Embryonic facial prominence (tissue), 1 donor: ENCODE data around the gene USP5.

Source experiments
- DNase-seq: peaks from one replicate; pipeline ENCODE4 v3.0.0-alpha.2; 2016; ENCODE audit errors: extremely low spot score

USP5 gene

DNA sequence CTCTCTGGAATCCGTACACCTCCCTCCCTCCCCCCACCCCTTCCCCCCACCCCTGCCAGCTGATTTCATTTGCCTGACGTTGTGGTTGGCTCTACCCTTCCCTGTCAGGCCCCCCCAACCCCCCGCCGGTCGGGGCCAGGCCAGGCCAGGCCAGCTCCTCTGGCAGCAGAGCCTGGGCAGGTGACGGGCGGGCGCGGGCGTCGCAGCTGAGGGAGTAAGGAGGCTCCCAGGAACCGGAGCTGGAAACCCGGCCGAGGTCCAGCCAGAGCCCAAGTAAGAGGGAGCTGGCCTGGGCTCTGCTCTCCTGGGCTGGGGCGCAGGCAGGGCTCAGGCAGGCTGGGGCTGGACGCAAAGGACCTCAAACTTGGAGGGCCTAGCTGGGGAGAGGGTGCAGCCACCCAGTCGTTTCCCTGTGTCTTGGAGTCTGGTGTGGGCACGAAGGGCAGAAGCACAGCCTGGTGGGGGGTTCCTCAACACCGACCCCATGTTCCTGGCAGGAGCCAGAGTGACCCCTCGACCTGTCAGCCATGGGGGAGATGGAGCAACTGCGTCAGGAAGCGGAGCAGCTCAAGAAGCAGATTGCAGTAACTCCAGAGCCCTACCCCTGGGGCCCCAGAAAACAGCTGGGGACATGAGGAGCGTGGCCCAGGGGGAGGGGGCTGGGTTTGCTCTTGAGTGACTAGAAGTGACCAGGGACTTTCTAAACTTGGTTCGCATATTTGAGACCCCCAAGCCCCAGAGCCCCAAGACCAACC lies 11.0 kb upstream of the USP5 start, which contains the start of gene GNB3:
GNB3 (plus strand) TSS at position 165 of the 755 bp plus-strand sequence; CDS start at position 528, 363 bp downstream.
- DNase-seq, result no peak

DNA sequence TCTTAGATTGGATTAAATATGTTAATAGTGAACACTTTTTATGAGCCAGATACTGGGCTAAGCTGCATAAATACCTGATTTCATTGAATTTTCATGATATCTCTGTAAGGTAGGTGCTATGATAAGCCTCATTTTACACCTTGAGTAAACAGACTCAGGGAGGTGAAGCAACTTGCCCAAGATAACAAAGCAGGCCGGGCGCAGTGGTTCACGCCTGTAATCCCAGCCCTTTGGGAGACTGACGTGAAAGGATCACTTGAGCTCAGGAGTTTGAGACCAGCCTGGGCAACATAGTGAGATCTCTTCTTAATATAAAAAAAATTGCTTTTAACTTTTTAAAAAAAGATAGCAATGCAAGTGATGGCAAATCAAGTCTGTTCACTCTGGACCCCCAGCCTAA lies 9.9 kb upstream of the USP5 start:
- DNase-seq, result no peak

DNA sequence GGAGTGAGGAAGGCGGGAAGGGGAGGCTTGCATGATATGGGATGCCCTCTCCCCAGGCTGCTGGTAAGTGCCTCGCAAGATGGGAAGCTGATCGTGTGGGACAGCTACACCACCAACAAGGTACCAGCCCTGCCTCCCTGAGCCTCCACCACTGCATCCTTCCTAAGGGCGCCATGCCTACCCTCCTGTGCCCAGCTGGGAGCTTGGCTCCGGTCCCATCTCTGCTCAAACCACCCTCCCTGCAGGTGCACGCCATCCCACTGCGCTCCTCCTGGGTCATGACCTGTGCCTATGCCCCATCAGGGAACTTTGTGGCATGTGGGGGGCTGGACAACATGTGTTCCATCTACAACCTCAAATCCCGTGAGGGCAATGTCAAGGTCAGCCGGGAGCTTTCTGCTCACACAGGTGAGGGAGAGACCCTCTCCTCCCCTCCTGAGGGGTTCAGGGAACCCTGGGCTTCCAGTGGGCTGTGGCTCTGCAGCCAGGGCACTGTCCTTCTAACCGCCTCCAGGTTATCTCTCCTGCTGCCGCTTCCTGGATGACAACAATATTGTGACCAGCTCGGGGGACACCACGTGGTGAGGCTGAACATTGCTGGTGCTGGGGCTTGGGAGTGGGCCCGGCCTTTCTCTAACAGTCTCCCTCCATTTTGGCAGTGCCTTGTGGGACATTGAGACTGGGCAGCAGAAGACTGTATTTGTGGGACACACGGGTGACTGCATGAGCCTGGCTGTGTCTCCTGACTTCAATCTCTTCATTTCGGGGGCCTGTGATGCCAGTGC lies 8.6 kb upstream of the USP5 start:
- no peak for DNase-seq

DNA sequence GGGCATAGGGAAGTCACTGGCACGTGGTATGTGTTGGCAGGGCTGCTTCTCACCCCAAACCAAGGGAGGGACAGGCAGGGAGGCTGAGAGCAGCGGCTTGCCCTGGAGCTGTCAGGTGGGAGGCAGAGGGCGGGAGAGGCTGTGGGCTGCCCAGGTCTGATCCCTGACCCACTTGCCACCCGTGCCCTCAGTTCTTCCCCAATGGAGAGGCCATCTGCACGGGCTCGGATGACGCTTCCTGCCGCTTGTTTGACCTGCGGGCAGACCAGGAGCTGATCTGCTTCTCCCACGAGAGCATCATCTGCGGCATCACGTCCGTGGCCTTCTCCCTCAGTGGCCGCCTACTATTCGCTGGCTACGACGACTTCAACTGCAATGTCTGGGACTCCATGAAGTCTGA lies 6.6 kb upstream of the USP5 start:
- no peak for DNase-seq

DNA sequence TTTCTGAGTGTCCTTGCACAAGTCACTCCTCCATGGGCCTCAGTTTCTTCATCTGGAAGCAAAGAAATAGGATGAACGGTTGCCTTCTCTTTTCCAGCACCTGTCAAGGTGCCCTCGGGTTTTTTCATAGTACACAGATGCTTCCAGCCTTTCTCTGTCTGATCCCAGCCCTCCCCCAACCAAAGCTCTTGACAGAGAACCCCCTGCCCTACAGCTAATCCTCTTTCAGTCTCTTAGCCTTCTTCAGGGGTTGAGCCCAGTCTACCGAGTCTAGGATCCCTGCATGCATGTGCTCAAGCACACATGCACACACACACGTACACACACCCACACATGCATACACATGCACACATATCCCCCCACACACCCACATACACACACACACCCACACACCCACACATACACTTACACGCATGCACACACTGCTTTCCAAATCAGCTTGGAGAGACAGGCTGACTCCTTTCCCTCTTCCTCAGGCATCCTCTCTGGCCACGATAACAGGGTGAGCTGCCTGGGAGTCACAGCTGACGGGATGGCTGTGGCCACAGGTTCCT lies 5.6 kb upstream of the USP5 start:
- no peak for DNase-seq

DNA sequence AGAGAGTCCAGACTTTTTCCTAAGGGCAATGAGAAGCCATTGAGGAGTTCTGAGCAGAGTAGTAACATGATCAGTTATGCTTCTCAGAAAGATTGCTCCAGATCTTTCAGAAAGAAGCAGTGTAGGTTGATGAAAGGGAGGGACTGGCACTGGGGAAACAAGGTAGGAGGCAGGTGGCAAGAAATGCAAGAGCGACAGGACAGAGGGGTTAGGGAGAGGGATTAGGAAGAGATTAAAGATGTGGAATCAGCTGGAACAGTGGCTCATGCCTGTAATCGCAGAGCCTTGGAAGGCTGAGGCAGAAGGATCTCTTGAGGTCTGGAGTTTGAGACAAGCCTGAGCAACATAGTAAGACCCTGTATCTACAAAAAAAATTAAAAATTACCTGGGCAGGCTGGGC lies 4.3 kb upstream of the USP5 start:
- DNase-seq, result no peak

DNA sequence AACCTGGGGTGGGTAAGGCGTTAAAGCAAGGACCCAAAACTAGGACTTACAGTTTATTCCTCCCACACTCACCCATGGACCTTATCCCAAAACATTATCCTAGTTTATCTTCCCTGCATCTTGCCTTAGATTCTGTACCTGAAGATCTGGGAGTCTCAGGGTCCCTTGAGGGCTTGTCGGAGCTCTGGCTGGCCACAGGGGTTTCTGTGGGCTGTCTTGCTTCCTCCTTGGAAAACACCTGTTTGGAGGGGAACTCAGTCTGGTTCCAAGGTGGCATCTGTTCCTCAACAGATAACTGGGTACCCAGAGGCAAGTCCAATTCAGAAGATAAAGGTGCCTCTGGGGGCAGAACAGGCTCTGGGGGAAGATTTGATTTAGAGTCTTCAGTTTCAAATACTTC lies 2.5 kb upstream of the USP5 start:
- no peak for DNase-seq

DNA sequence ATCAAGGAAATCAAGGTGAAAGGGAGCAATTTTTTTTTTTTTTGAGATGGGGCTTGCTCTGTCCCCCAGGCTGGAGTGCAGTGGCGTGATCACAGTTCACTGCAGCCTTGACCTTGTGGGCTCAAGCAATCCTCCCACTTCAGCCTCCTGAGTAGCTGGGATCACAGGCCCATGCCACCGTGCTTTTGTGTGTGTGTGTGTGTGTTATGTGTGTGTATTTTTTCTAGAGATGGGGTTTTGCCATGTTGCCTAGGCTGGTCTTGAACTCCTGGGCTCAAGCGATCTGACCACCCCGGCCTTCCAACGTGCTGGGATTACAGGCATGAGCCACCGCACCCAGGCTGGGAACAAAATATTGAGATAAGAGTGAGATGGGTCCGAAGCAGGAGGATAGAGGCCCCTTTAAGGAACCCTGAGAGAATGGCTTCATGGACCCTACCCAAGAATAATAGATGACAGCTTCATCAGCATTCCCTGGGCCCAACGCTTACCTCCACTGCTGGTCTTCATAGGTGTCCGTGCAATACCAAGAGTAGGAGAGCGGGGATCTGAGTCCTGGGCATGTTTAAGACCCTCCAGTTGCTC lies 1.9 kb upstream of the USP5 start:
- DNase-seq, result no peak

DNA sequence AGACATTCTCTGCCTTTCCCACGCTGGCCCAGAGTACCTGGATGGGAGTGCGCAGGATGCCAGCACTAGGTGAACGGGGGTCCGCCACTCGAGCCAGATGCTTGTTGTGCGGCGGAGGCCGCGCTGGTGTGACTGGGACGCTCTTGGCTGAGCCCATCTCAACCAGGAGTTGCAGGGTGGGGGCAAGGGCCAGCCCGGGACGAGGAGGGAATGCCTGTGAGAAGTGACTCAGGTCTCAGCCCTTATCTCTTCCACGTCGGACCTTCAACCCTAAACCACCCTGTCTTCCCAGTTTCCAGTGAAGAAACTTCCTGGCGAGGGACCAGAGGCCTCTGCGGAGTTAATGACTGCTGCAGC lies 1.2 kb upstream of the USP5 start:
- no peak for DNase-seq

DNA sequence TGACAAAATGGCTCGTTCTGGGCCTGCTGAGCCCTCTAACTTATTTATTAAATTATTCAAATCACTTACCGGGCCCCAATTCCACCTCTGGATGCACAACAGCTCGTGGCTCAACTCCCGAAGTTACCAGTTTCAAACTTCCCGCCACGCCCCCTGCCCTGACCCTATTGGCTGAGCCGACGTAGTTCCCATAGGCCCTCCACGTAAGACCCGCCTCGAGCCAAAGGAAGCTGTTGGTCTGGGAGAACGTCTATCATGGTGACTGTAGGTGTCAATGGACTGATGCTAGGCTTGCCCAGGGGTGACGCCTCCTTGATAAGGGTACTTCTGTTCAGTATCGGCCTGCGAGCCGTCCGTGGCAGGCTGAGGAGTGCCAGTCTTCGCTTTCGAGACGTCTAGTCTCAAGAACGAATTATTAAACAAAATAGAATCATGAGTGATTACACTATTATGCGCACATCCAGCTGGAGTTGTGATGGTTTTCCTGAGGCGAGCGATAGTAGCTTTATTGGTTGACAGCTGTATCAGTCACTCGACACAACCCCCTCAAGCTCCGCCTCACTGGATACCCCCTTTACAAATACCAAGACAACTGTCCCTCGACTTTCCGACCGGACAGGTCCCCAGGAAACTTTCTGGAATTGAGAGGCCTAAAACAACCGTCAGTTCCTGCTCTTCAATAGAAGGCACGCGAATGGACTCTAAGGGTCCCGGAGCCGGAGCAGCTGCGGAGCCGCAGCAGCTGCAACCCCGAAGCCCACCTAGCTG lies 613 bp upstream of the USP5 start, which contains the start of gene CDCA3:
CDCA3 (minus strand) TSS at position 134 of the 768 bp plus-strand sequence. CDS start 334 bp downstream, outside the sequence.
- peak; percentile 95 for DNase-seq

DNA sequence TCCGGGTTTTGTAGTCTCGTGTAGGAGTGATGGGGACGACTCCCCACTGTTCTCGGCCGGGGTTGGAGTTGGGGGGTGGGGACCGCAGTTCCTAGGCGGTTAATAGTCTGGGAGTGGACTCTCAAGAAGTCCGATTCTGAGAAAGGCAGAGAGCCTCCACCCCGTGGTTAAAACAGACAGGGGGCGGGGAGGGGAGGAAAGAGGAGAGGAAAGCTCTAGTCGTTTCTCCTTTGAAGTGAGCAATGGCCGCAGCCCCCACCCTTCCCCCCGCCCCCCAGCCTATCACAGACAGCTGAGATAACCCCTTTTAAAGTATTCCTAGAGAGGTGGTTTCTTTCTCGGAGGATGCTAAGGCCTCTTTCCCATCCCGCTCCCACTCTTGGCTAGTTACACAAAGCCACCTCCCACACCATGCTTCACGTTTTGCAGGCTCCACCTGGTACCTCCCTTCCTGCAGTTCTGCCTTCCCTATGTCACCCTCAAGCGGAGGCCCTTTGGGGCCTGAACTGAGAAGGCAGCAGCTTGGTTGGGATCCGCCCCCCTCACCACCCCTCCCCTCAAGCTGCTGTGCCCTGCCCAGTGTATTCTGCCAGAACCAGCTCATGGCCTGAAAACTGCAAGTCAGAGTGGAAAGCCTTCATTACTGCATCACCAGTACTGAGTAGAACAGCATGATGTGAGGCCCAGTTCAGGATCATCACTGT lies 853 bp downstream of the USP5 start:
- no peak for DNase-seq

DNA sequence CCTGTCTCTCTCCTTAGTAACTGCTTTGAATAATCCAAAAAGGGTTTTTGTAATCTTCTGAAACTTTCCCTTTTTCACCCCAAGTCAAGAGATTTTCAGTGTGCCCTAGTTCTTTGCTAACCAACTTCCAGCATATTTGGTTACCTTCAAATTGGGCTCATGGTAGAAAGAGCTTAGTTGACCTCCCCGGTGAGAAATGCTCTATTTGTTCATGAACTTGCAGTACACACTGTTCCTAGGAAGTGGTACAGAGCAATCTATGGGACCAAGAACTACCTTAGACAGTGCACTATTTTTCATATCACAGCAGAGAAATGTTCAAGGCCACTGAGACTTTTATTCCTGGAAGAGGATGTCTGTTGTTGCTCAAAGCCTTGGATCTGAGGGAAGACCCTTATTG lies 1.7 kb downstream of the USP5 start:
- DNase-seq, result no peak

DNA sequence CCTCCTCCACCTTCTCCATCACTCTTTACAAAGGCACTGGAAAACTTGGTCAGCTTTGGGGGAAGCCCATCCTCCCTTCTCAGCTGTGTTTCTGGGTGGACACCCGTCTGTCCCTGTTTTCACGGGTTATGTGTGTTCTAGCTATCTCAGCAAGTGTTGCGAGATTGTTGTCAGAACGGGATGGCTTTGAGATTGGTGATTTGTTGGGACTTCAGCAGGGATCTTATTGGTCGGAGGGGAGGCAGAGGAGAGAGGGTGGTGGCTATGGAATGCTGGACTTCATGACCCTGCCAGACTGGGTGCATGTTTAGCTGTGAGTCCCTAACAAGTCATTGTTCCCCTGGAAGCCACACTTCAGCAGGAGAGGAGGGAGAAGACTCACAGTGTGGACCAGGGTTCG lies 2.1 kb downstream of the USP5 start:
- DNase-seq, result no peak

DNA sequence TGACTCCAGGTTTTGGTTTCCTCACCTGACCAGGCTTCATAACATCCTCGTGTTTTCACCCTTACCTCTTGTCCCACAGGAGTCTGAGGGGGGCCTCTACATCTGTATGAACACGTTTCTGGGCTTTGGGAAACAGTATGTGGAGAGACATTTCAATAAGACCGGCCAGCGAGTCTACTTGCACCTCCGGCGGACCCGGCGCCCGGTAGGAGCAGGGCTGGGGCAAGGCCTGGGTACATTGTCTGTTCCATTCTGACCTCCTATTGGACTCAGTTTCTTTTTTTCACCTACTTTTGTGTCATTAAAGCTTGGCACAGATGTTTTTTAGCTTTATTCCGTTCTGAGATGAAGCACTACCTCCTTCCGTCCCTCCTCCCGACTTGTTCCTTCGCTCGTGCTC lies 3.4 kb downstream of the USP5 start:
- DNase-seq, result no peak

DNA sequence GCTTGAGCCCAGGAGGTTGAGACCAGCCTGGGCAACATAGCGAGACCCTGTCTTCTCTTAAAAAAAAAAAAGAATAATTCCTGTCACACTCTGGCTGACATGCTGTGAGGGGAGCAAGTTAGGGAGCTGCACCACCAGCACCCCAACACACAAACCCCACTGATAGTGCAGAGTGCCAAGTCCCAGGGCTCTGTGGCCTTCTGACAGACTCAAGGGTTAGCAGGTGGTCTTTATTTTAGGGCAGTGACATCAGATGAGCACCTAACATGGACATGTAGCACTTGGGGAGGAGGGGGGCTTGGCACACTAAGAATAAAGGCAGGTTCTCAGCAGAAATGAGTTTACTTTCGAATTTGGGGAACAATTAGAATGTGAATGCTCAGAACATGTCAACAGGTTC lies 6.8 kb downstream of the USP5 start:
- DNase-seq, result no peak

DNA sequence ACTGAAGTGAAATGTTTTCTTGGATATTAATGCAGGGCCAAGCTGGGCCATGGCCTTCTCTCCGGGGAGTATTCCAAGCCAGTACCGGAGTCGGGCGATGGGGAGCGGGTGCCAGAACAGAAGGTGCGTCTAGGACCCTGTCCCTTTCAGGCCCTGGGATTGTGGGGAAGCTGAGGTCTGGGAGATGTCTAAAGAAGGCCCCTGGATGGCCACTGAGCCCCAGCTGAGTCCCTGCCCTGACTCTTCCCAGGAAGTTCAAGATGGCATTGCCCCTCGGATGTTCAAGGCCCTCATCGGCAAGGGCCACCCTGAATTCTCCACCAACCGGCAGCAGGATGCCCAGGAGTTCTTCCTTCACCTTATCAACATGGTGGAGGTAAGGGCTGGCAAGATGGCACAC lies 8.2 kb downstream of the USP5 start:
- DNase-seq, result no peak

DNA sequence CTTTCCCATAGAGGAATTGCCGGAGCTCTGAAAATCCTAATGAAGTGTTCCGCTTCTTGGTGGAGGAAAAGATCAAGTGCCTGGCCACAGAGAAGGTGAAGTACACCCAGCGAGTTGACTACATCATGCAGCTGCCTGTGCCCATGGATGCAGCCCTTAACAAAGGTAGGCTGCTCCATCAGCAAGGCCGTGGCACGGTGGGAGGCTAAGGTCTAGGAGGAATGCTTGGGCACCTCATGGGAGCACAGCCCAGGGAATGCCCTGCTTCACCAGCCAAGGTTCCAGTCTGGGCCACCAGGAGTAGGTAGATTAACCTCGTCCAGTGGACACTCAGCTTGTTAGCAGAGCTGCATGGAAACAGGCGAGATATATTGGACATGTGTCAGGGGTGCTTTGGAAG lies 9.0 kb downstream of the USP5 start:
- DNase-seq, result no peak

DNA sequence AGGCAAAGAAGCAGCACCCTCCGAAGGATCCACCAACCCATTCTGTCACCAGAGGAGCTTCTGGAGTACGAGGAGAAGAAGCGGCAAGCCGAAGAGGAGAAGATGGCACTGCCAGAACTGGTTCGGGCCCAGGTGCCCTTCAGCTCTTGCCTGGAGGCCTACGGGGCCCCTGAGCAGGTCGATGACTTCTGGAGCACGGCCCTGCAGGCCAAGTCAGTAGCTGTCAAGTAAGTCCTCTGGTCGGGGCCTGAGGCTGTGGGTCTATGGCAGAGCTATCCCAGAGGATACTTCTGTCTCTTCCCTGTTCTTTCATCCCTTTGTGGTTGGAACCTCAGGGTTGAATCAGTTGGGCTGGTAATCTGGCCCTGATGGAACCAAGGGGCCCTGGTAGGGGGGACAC lies 9.4 kb downstream of the USP5 start:
- no peak for DNase-seq

DNA sequence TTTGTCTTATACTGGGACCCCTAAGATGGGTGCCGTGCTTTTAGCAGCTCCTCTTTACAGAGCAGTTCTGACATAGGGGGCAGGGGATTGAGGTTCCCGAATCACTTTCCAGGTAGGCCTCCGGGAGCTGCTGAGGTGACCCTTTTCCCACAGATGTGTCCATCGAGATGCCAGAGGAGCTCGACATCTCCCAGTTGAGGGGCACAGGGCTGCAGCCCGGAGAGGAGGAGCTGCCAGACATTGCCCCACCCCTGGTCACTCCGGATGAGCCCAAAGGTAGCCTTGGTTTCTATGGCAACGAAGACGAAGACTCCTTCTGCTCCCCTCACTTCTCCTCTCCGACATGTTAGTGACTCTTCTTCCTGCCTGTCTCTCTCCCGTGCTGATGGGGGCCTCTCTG lies 11.1 kb downstream of the USP5 start:
- no peak for DNase-seq

DNA sequence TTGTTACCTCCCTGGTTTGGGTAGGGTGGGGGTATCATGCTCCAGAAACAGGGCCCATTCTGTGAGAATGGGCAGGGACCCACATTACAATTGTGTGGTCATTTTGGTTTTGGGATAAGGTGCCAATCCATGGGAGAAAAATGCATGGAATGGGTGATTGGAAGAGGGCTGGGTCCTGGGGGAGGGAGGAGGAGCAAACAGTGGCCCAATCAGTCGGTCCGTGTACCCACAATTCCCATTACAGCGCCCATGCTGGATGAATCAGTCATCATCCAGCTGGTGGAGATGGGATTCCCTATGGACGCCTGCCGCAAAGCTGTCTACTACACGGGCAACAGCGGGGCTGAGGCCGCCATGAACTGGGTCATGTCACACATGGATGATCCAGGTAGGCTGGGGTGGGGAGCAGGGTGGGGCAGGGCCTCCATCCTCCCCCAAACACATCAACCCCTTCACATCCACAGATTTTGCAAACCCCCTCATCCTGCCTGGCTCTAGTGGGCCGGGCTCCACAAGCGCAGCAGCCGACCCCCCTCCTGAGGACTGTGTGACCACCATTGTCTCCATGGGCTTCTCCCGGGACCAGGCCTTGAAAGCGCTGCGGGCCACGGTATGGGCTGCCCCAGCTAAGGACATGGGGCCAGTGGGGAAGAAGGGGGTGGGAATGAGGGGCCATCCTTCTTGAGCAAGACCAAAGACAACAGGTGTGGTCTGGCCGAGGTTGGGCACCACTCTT lies 11.8 kb downstream of the USP5 start:
- DNase-seq, result no peak
